HG03354 (cell line): ENCODE results near the gene MORN1.
A peak's percentile ranks its signal among the peaks of the same experiment; 100 is the strongest.
"Not testable (repeated sequence)": the region's sequence is repeated elsewhere in the genome, so short reads cannot be mapped to it uniquely, and the experiment has no call there.

Experiments used
- ATAC-seq: cut with Tn5 transposase; IDR thresholded peaks from one replicate; pipeline ENCODE4 v1.9.1; 2021; ENCODE audit warnings: mild to moderate bottlenecking; ENCODE audit not compliant: unreplicated experiment, poor library complexity, severe bottlenecking

The MORN1 gene

GRCh38 chr1:2327841-2328240, 63.5 kb downstream of the MORN1 start:
- no peak for ATAC-seq

GRCh38 chr1:2327162-2327561, 64.2 kb downstream of the MORN1 start:
- not testable (repeated sequence) for ATAC-seq

GRCh38 chr1:2326524-2326923, 64.8 kb downstream of the MORN1 start:
- ATAC-seq: no peak

GRCh38 chr1:2324553-2325366, 66.6 kb downstream of the MORN1 start:
- ATAC-seq: no peak

GRCh38 chr1:2323451-2323974, 67.8 kb downstream of the MORN1 start:
- ATAC-seq: no peak

GRCh38 chr1:2322581-2323211, 68.7 kb downstream of the MORN1 start:
- no peak for ATAC-seq

- no peak for ATAC-seq
Measured at GRCh38 chr1:2322065-2322571, 69.2 kb downstream of the MORN1 start.

- no peak for ATAC-seq
Measured at GRCh38 chr1:2320760-2321667, 70.3 kb downstream of the MORN1 start.

GRCh38 chr1:2320006-2320405, 71.3 kb downstream of the MORN1 start:
- ATAC-seq: no peak

- no peak for ATAC-seq
Measured at GRCh38 chr1:2319291-2319690, 72.1 kb downstream of the MORN1 start.

- ATAC-seq: no peak
Measured at GRCh38 chr1:2318314-2319278, 72.8 kb downstream of the MORN1 start.

GRCh38 chr1:2317230-2318065, 73.9 kb downstream of the MORN1 start:
- no peak for ATAC-seq

- no peak for ATAC-seq
Measured at GRCh38 chr1:2316451-2316961, 74.8 kb downstream of the MORN1 start.

GRCh38 chr1:2315674-2316450, 75.5 kb downstream of the MORN1 start:
- ATAC-seq: no peak

GRCh38 chr1:2314803-2315673, 76.3 kb downstream of the MORN1 start:
- peak; percentile 46 for ATAC-seq

GRCh38 chr1:2314273-2314802, 77.0 kb downstream of the MORN1 start:
- ATAC-seq: no peak
